ENCODE measurements around the gene PBX1. TPM values are rescaled to one million over a fixed set of nuclear protein-coding genes. Genes with fewer than 3 reads are reported as not detected.

PBX1 gene
- 10 to 100 TPM; 59.9 to 79.2 TPM for total RNA-seq
- 99.5 TPM for polyA plus RNA-seq (2013, experiment 1 of 2)
- 96.0 TPM for polyA plus RNA-seq (2013, experiment 2 of 2)
- long read RNA-seq, experiment 1, full-length matches to known transcripts = 1 of 19 reads
- long read RNA-seq, experiment 1, partial matches to known transcripts = 1 of 19 reads
- long read RNA-seq, experiment 1, other reads (novel, unspliced or antisense) = 17 of 19 reads
- long read RNA-seq, experiment 2, full-length matches to known transcripts = 7 of 32 reads
- long read RNA-seq, experiment 2, partial matches to known transcripts = 0 of 32 reads
- long read RNA-seq, experiment 2, other reads (novel, unspliced or antisense) = 25 of 32 reads
- long read RNA-seq, experiment 3, full-length matches to known transcripts = 8 of 34 reads
- long read RNA-seq, experiment 3, partial matches to known transcripts = 13 of 34 reads
- long read RNA-seq, experiment 3, other reads (novel, unspliced or antisense) = 13 of 34 reads
- long read RNA-seq, experiment 4, full-length matches to known transcripts = 2 of 3 reads
- long read RNA-seq, experiment 4, partial matches to known transcripts = 0 of 3 reads
- long read RNA-seq, experiment 4, other reads (novel, unspliced or antisense) = 1 of 3 reads

GRCh38 chr1:164558461-164559341 is at the start of gene PBX1:
TSS of gene PBX1 (plus strand) at chr1:164559184.
- H3K27ac Mint-ChIP-seq = peak within 1 kb of the TSS; percentile 89
- Histone ChIP-seq H3K4me1 (ENCODE audit: control insufficient read depth, insufficient read depth, low read length) (peaks cover 3% of the 10 kb centered on the region), H3K4me3 (ENCODE audit: low read length) (peak within 1 kb of the TSS; percentile 94), H3K9ac (ENCODE audit: extremely low read depth, low read length, poor library complexity, severe bottlenecking) (peak within 1 kb of the TSS; percentile 66), H3K27ac (ENCODE audit: low read depth, low read length) (peak within 1 kb of the TSS; percentile 87), H3K27me3 (ENCODE audit: control insufficient read depth, insufficient read depth, low read length, poor library complexity, severe bottlenecking) (no peaks in the 10 kb centered on the region), H3K36me3 (ENCODE audit: control insufficient read depth, insufficient read depth, low read length) (no peaks in the 10 kb centered on the region), H3K9me3 (ENCODE audit: control insufficient read depth, low read length) (no peaks in the 10 kb centered on the region)
- 5 to 15% methylated on average over 4 to 23 of the region's 28 CpGs for WGBS, 2 experiments (ENCODE audit: insufficient coverage in 1 of 2, insufficient read length in 1 of 2)
- TF ChIP-seq, protein P1, sequence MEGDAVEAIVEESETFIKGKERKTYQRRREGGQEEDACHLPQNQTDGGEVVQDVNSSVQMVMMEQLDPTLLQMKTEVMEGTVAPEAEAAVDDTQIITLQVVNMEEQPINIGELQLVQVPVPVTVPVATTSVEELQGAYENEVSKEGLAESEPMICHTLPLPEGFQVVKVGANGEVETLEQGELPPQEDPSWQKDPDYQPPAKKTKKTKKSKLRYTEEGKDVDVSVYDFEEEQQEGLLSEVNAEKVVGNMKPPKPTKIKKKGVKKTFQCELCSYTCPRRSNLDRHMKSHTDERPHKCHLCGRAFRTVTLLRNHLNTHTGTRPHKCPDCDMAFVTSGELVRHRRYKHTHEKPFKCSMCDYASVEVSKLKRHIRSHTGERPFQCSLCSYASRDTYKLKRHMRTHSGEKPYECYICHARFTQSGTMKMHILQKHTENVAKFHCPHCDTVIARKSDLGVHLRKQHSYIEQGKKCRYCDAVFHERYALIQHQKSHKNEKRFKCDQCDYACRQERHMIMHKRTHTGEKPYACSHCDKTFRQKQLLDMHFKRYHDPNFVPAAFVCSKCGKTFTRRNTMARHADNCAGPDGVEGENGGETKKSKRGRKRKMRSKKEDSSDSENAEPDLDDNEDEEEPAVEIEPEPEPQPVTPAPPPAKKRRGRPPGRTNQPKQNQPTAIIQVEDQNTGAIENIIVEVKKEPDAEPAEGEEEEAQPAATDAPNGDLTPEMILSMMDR (conservative IDR thresholded peaks at IDR 0.05) = no peak
- H3K4me3 Mint-ChIP-seq = peak within 1 kb of the TSS; percentile 84
- no peaks in the 10 kb centered on the region for H3K36me3 Mint-ChIP-seq (ENCODE audit: low read depth)
- no peaks in the 10 kb centered on the region for H3K27me3 Mint-ChIP-seq (ENCODE audit: insufficient read depth)
- DNase-seq = peak; percentile 99
- H3K4me1 Mint-ChIP-seq = peaks cover 28% of the 10 kb centered on the region
- no peaks in the 10 kb centered on the region for H3K9me3 Mint-ChIP-seq

GRCh38 chr1:164510435-164510834 is 48.5 kb upstream of the PBX1 start:
- Mint-ChIP-seq H3K4me3 (no peak overlapping the region), H3K9me3 (no peaks in the 10 kb centered on the region), H3K36me3 (ENCODE audit: low read depth) (no peaks in the 10 kb centered on the region), H3K27me3 (ENCODE audit: insufficient read depth) (no peaks in the 10 kb centered on the region), H3K27ac (no peak overlapping the region), H3K4me1 (peaks cover 15% of the 10 kb centered on the region)
- Histone ChIP-seq H3K9me3 (ENCODE audit: control insufficient read depth, low read length) (no peaks in the 10 kb centered on the region), H3K27ac (ENCODE audit: low read depth, low read length) (no peak overlapping the region), H3K4me1 (ENCODE audit: control insufficient read depth, insufficient read depth, low read length) (peaks cover 10% of the 10 kb centered on the region), H3K9ac (ENCODE audit: extremely low read depth, low read length, poor library complexity, severe bottlenecking) (no peak overlapping the region), H3K36me3 (ENCODE audit: control insufficient read depth, insufficient read depth, low read length) (no peaks in the 10 kb centered on the region), H3K4me3 (ENCODE audit: low read length) (no peak overlapping the region), H3K27me3 (ENCODE audit: control insufficient read depth, insufficient read depth, low read length, poor library complexity, severe bottlenecking) (no peaks in the 10 kb centered on the region)
- DNase-seq = no peak
- WGBS, 2 experiments (ENCODE audit: insufficient coverage in 1 of 2, insufficient read length in 1 of 2) = 78 to 81% methylated on average over 1 of the region's 1 CpG
- TF ChIP-seq, protein P1 (conservative IDR thresholded peaks at IDR 0.05) = peak; percentile 44

DNA sequence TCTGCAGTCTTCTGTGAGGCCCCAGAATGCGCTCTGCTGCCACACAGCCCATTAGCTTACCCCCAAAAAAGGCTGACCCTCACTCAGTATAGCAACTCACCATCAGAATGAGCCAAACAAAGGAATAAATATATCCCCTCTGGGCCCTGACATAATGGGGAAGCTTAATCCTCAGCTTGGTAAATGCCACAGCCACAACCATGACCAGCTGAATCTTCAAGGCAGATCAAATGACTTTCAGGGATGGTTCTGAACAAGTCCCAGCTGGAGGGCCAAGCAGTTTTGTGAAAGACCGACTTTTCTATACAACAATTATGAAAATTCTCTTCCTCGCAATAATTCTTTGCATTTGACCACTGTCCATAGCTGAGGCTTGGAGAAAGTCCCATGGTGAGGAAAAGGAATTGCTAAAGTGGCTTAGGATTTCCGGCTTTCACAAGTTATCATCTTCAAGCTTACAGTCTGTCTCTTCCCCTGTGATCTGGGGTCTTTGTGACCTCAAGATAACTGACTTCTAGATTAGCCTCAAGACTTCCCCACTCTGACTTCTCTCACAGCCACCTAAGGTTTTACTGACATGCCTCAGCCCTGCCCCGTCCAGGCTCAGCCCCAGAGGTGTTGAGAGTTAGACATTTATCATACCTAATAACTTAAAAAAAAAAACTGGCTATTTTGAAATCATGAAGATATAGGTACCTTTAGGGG is 47.8 kb upstream of the PBX1 start:
- H3K36me3 ChIP-seq (ENCODE audit: control insufficient read depth, insufficient read depth, low read length) = no peaks in the 10 kb centered on the region
- H3K36me3 Mint-ChIP-seq (ENCODE audit: low read depth) = no peaks in the 10 kb centered on the region
- no peak overlapping the region for H3K27ac ChIP-seq (ENCODE audit: low read depth, low read length)
- H3K4me3 ChIP-seq (ENCODE audit: low read length) = no peak overlapping the region
- peaks cover 16% of the 10 kb centered on the region for H3K4me1 ChIP-seq (ENCODE audit: control insufficient read depth, insufficient read depth, low read length)
- H3K27ac Mint-ChIP-seq = peak overlapping the region; percentile 33
- DNase-seq = no peak
- no peak overlapping the region for H3K9ac ChIP-seq (ENCODE audit: extremely low read depth, low read length, poor library complexity, severe bottlenecking)
- no peaks in the 10 kb centered on the region for H3K27me3 ChIP-seq (ENCODE audit: control insufficient read depth, insufficient read depth, low read length, poor library complexity, severe bottlenecking)
- TF ChIP-seq, protein P1 (conservative IDR thresholded peaks at IDR 0.05) = no peak
- peaks cover 19% of the 10 kb centered on the region for H3K4me1 Mint-ChIP-seq
- WGBS, 2 experiments (ENCODE audit: insufficient coverage in 1 of 2, insufficient read length in 1 of 2) = 95 to 100% methylated on average over 1 to 5 of the region's 5 CpGs
- no peak overlapping the region for H3K4me3 Mint-ChIP-seq
- no peaks in the 10 kb centered on the region for H3K9me3 ChIP-seq (ENCODE audit: control insufficient read depth, low read length)
- H3K27me3 Mint-ChIP-seq (ENCODE audit: insufficient read depth) = no peaks in the 10 kb centered on the region
- no peaks in the 10 kb centered on the region for H3K9me3 Mint-ChIP-seq

All from endodermal cell (in vitro differentiated cells).